GM23248 (cell line): ENCODE measurements around the gene CABCOCO1. TPM values are rescaled to one million over a fixed set of nuclear protein-coding genes. Genes with fewer than 3 reads are reported as not detected.

ENCODE experiments used
- DNase-seq: peaks from one replicate; pipeline ENCODE4 v3.0.0-alpha.2; 2015
- H2AFZ ChIP-seq: fragments of 200-600 bp; sonication (generic); 2 replicates; pipeline ENCODE4 v1.6.1; 2016; ENCODE audit warnings: antibody characterized with exemption
- H3F3A ChIP-seq: fragments of 200-600 bp; sonication (generic); 2 replicates; pipeline ENCODE4 v1.6.1; 2016; ENCODE audit warnings: mild to moderate bottlenecking, antibody characterized with exemption, mixed run types; ENCODE audit not compliant: insufficient read depth
- H3K27ac ChIP-seq: fragments of 200-600 bp; sonication (generic); 2 replicates; pipeline ENCODE4 v1.5.1; 2016; ENCODE audit warnings: mild to moderate bottlenecking
- H3K27me3 ChIP-seq: fragments of 200-600 bp; sonication (generic); replicated peaks from 2 replicates; pipeline ENCODE4 v1.6.1; 2016; ENCODE audit warnings: mild to moderate bottlenecking; ENCODE audit not compliant: insufficient read depth
- H3K36me3 ChIP-seq: fragments of 200-600 bp; sonication (generic); 2 replicates; pipeline ENCODE4 v1.6.1; 2016; ENCODE audit warnings: low read depth, mild to moderate bottlenecking
- H3K4me1 ChIP-seq: fragments of 200-600 bp; sonication (generic); 2 replicates; pipeline ENCODE4 v1.6.1; 2016; ENCODE audit warnings: mild to moderate bottlenecking; ENCODE audit not compliant: insufficient read depth
- H3K4me2 ChIP-seq: fragments of 200-600 bp; sonication (generic); one replicate; pipeline ENCODE4 v1.6.1; 2016; ENCODE audit warnings: mild to moderate bottlenecking; ENCODE audit not compliant: unreplicated experiment
- H3K4me3 ChIP-seq: fragments of 200-600 bp; sonication (generic); 2 replicates; pipeline ENCODE4 v1.5.1; 2016; ENCODE audit warnings: mild to moderate bottlenecking
- H3K79me2 ChIP-seq: fragments of 200-600 bp; sonication (generic); 2 replicates; pipeline ENCODE4 v1.6.1; 2016; ENCODE audit warnings: mild to moderate bottlenecking; ENCODE audit not compliant: insufficient read depth
- H3K9ac ChIP-seq: fragments of 200-600 bp; sonication (generic); 2 replicates; pipeline ENCODE4 v1.6.1; 2016; ENCODE audit warnings: mild to moderate bottlenecking
- H3K9me2 ChIP-seq: fragments of 200-600 bp; sonication (generic); 2 replicates; pipeline ENCODE4 v1.6.1; 2016; ENCODE audit warnings: mixed run types, mild to moderate bottlenecking, moderate library complexity; ENCODE audit not compliant: insufficient read depth
- H3K9me3 ChIP-seq: fragments of 200-600 bp; sonication (generic); one replicate; pipeline ENCODE4 v1.6.1; 2017; ENCODE audit warnings: low read depth
- H4K20me1 ChIP-seq: fragments of 200-600 bp; sonication (generic); 2 replicates; pipeline ENCODE4 v1.6.0; 2016; ENCODE audit not compliant: insufficient read depth
- EZH2 ChIP-seq: fragments of 200-600 bp; sonication (generic); IDR thresholded peaks from 2 replicates; pipeline ENCODE4 v1.6.1; 2018; ENCODE audit warnings: antibody characterized with exemption, mild to moderate bottlenecking; ENCODE audit not compliant: insufficient read depth, poor library complexity, severe bottlenecking
- EZH2phosphoT487 ChIP-seq: fragments of 200-600 bp; sonication (generic); IDR thresholded peaks from 2 replicates; pipeline ENCODE4 v1.6.1; 2018; ENCODE audit warnings: antibody characterized with exemption, moderate library complexity, mild to moderate bottlenecking, low read depth; ENCODE audit not compliant: insufficient read depth
- WGBS, 2 experiments: methylation state at CpG; one replicate each; pipeline ENCODE4 v1.1.6; 2015 to 2017; ENCODE audit warnings: low lambda C conversion rate in 2 of 2, low coverage in 1 of 2; ENCODE audit errors: missing lambda C conversion rate in 2 of 2; 5-methylcytosine and 5-hydroxymethylcytosine counted together
- in situ Hi-C: fragments of 300-500 bp; cut with MboI; formaldehyde crosslinking; loops from 2 replicates; pipeline ENCODE4 v1.15.0; 2020
- polyA plus RNA-seq: library from polyadenylated mRNA; unstranded; fragments of >200 nt; fragmentation: Nextera tagmentation; extraction: Ambion mirVana; gene quantifications from 2 replicates; pipeline ENCODE4 v1.2.1, GENCODE V29; 2016
- total RNA-seq: library from RNA; depleted of rRNA; stranded (reverse); fragments of >200 nt; shearing (Covaris generic); gene quantifications from 2 replicates; pipeline ENCODE4 v1.2.3, GENCODE V29; 2014

CABCOCO1 gene
- total and polyA plus RNA-seq, 2 experiments from 2014 or later = 0.22 to 1.1 TPM

DNA sequence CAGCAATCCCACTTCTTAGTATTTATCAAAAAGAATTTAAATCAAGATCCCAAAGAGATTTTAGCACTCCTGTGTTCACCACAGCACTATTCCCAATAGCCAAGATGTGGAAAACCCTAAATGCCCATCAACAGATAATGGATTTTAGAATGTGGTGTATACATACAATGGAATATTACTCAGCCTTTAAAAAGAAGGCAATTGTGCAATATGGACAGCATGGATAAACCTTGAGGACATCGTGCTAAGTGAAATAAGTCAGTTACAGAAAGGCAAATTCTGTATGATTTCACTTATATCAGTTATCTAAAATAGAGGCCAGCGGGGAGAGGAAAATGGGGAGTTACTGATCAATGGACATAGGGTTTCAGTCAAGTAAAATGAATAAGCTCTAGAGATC, 66.9 kb downstream of the CABCOCO1 start:
- no peaks in the 10 kb centered on the region for H3K79me2 ChIP-seq

DNA sequence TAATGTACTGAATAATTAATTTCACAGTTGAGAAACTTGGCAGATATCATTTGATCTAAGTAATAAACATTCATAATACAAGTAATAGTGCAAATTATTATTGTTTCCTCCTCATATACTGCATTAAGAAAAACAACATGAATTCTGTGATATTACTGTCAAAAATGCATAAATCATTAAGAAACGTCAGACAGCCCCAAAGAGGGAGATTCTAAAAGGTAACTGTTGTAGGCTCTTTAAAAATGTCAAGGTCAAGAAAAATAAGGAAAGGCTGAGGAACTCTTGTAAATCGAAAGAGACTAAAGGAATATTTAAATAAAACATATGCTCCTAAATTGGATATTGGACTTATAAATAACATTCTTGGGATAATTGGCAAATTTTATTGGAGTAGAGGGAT, 67.9 kb downstream of the CABCOCO1 start:
- TF ChIP-seq EZH2phosphoT487 (no peak), EZH2 (no peak)
- in situ Hi-C loops = loop anchor here (10.0 to 25.0 kb wide), 3 partner anchors 446 to 918 kb away; no protein-coding TSS in a partner anchor
- Histone ChIP-seq H3K4me3 (no peak overlapping the region), H3F3A (no peaks in the 10 kb centered on the region), H4K20me1 (no peaks in the 10 kb centered on the region), H3K4me1 (no peaks in the 10 kb centered on the region), H3K9me3 (no peaks in the 10 kb centered on the region), H3K9me2 (no peaks in the 10 kb centered on the region), H3K27ac (no peak overlapping the region), H3K36me3 (no peaks in the 10 kb centered on the region), H3K9ac (no peak overlapping the region), H3K4me2 (no peak overlapping the region), H2AFZ (no peak overlapping the region), H3K27me3 (no peaks in the 10 kb centered on the region), H3K79me2 (no peaks in the 10 kb centered on the region)
- WGBS, 2 experiments = 58 to 67% methylated on average over 2 of the region's 2 CpGs
- DNase-seq = no peak

More for the DNA sequence above, 66.9 kb downstream of the CABCOCO1 start:
- Histone ChIP-seq H3K27me3 (no peaks in the 10 kb centered on the region), H2AFZ (no peak overlapping the region), H3K27ac (no peak overlapping the region), H3K36me3 (no peaks in the 10 kb centered on the region), H3K4me1 (no peaks in the 10 kb centered on the region), H3F3A (no peaks in the 10 kb centered on the region), H3K9ac (no peak overlapping the region), H4K20me1 (no peaks in the 10 kb centered on the region), H3K9me3 (no peaks in the 10 kb centered on the region), H3K9me2 (no peaks in the 10 kb centered on the region), H3K4me2 (no peak overlapping the region), H3K4me3 (no peak overlapping the region)
- DNase-seq = no peak
- in situ Hi-C loops = loop anchor here (25.0 kb wide), 1 partner anchor 917 kb away; no protein-coding TSS in a partner anchor
- TF ChIP-seq EZH2phosphoT487 (no peak), EZH2 (no peak)
- 72 to 83% methylated on average over 2 of the region's 2 CpGs for WGBS, 2 experiments

- WGBS, 2 experiments = 64 to 65% methylated on average over 1 of the region's 1 CpG
- in situ Hi-C loops = loop anchor here (10.0 to 25.0 kb wide), 3 partner anchors 447 to 919 kb away; no protein-coding TSS in a partner anchor
Observed at GRCh38 chr10:61731638-61732037, 68.9 kb downstream of the CABCOCO1 start.

DNA sequence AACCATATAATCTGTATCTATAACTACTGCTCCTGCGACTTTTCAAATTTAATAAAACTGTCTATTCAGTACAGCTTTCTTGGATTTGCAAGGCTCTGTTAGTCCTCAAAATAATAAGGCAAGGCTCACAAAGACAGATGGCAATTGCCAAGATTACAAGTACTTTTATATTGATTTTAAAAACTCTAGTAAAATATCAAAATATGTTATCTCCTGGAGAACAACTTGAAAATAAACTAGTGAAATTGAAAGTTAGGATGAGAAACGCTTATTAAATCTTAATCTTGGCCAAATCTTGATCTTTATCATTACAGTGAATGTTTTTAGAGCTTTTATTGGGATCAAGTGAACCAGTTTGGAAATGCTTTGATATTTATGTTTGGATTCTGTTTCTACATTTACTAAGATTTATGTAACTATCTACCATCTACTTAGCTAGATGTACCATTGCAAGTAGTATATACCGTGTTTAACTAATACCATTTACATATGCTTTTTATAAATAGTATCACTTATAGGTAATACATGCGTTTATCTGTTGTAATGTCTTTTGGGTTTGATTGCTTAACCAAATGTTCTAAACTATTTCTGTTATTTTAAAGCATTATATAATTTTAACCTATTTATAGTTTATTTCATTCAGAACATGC, 70.0 kb downstream of the CABCOCO1 start:
- Histone ChIP-seq H3F3A (no peaks in the 10 kb centered on the region), H3K9ac (no peak overlapping the region), H3K36me3 (no peaks in the 10 kb centered on the region), H3K79me2 (no peaks in the 10 kb centered on the region), H2AFZ (no peak overlapping the region), H3K27me3 (no peaks in the 10 kb centered on the region), H3K4me2 (no peak overlapping the region), H4K20me1 (no peaks in the 10 kb centered on the region), H3K4me3 (no peak overlapping the region), H3K4me1 (no peaks in the 10 kb centered on the region), H3K9me2 (no peaks in the 10 kb centered on the region), H3K9me3 (no peaks in the 10 kb centered on the region), H3K27ac (no peak overlapping the region)
- in situ Hi-C loops = loop anchor here (10.0 to 25.0 kb wide), 3 partner anchors 448 to 920 kb away; no protein-coding TSS in a partner anchor
- no peak for DNase-seq
- TF ChIP-seq EZH2 (no peak), EZH2phosphoT487 (no peak)
- WGBS, 2 experiments = 64 to 65% methylated on average over 4 of the region's 4 CpGs

More at GRCh38 chr10:61731638-61732037, 68.9 kb downstream of the CABCOCO1 start:
- H4K20me1 ChIP-seq = no peaks in the 10 kb centered on the region
- H3K4me3 ChIP-seq = no peak overlapping the region
- no peak overlapping the region for H2AFZ ChIP-seq
- no peak for DNase-seq
- no peaks in the 10 kb centered on the region for H3K4me1 ChIP-seq
- no peaks in the 10 kb centered on the region for H3K27me3 ChIP-seq
- H3F3A ChIP-seq = no peaks in the 10 kb centered on the region
- no peaks in the 10 kb centered on the region for H3K36me3 ChIP-seq
- no peak overlapping the region for H3K4me2 ChIP-seq
- no peak overlapping the region for H3K9ac ChIP-seq
- H3K9me3 ChIP-seq = no peaks in the 10 kb centered on the region
- H3K79me2 ChIP-seq = no peaks in the 10 kb centered on the region
- H3K27ac ChIP-seq = no peak overlapping the region
- H3K9me2 ChIP-seq = no peaks in the 10 kb centered on the region
- TF ChIP-seq EZH2 (no peak), EZH2phosphoT487 (no peak)
